HCEC 1CT (cell line): ENCODE results near the gene SDF2.
"Not testable (repeated sequence)": the region's sequence is repeated elsewhere in the genome, so short reads cannot be mapped to it uniquely, and the experiment has no call there.

Experiments
- DNase-seq: peaks from one replicate; pipeline ENCODE4 v3.0.0-alpha.2; 2017

The SDF2 gene

GRCh38 chr17:28682655-28683054, 20.9 kb upstream of the SDF2 start:
- DNase-seq, result no peak

- DNase-seq, result no peak
Measured at GRCh38 chr17:28675980-28676379, 14.3 kb upstream of the SDF2 start.

GRCh38 chr17:28675490-28675889, 13.8 kb upstream of the SDF2 start:
- DNase-seq, result no peak

- DNase-seq, result no peak
Measured at GRCh38 chr17:28669918-28670317, 8.2 kb upstream of the SDF2 start.

- DNase-seq, result no peak
Measured at GRCh38 chr17:28667870-28668269, 6.2 kb upstream of the SDF2 start.

GRCh38 chr17:28665994-28666393, 4.3 kb upstream of the SDF2 start:
- no peak for DNase-seq

GRCh38 chr17:28663723-28664122, 2.0 kb upstream of the SDF2 start:
- DNase-seq, result no peak

- no peak for DNase-seq
Measured at GRCh38 chr17:28662527-28662829, 772 bp upstream of the SDF2 start.

GRCh38 chr17:28659497-28659881, 2.2 kb downstream of the SDF2 start:
- DNase-seq, result not testable (repeated sequence)

GRCh38 chr17:28658766-28659496, 2.8 kb downstream of the SDF2 start:
- DNase-seq, result not testable (repeated sequence)

GRCh38 chr17:28658342-28658741, 3.4 kb downstream of the SDF2 start:
- DNase-seq, result not testable (repeated sequence)

- peak; percentile 74 for DNase-seq
Measured at GRCh38 chr17:28657756-28658155, 4.0 kb downstream of the SDF2 start.

GRCh38 chr17:28655160-28655559, 6.5 kb downstream of the SDF2 start:
- DNase-seq, result no peak

- no peak for DNase-seq
Measured at GRCh38 chr17:28648698-28649097, 13.0 kb downstream of the SDF2 start.

GRCh38 chr17:28646039-28646754, 15.5 kb downstream of the SDF2 start:
- no peak for DNase-seq

- DNase-seq, result no peak
Measured at GRCh38 chr17:28645576-28645939, 16.1 kb downstream of the SDF2 start.

GRCh38 chr17:28644787-28645575, 16.7 kb downstream of the SDF2 start, which contains the start of gene BLTP2:
Gene BLTP2 (minus strand): TSS chr17:28645158. CDS start chr17:28645056, 102 bp downstream.
- DNase-seq, result peak; percentile 95

- DNase-seq, result peak; percentile 50
Measured at GRCh38 chr17:28643983-28644786, 17.5 kb downstream of the SDF2 start.

- no peak for DNase-seq
Measured at GRCh38 chr17:28641579-28641978, 20.1 kb downstream of the SDF2 start.

- DNase-seq, result no peak
Measured at GRCh38 chr17:28635506-28635905, 26.2 kb downstream of the SDF2 start.

GRCh38 chr17:28634206-28634865, 27.4 kb downstream of the SDF2 start:
- DNase-seq, result no peak

GRCh38 chr17:28626818-28627217, 34.9 kb downstream of the SDF2 start:
- DNase-seq, result no peak
